HepG2 (cell line): ENCODE results near the gene ABHD18. TPM values are rescaled to one million over a fixed set of nuclear protein-coding genes. Genes with fewer than 3 reads are reported as not detected.
A peak's percentile ranks its signal among the peaks of the same experiment; 100 is the strongest.

Experiments used
- CBFB ChIP-seq: sonication (generic); formaldehyde crosslinking; IDR thresholded peaks from 2 replicates; pipeline ENCODE4 v1.4.0; 2020; ENCODE audit warnings: missing genetic modification reagents
- CENPX ChIP-seq: sonication (generic); formaldehyde crosslinking; IDR thresholded peaks from 2 replicates; pipeline ENCODE4 v1.9.0; 2021; ENCODE audit warnings: mild to moderate bottlenecking, missing genetic modification reagents, moderate library complexity
- HMGXB3 ChIP-seq: sonication (generic); formaldehyde crosslinking; IDR thresholded peaks from 2 replicates; pipeline ENCODE4 v1.4.0; 2020; ENCODE audit warnings: missing genetic modification reagents, borderline replicate concordance
- KLF12 ChIP-seq: sonication (generic); formaldehyde crosslinking; IDR thresholded peaks from 2 replicates; pipeline ENCODE4 v1.4.0; 2020; ENCODE audit warnings: missing genetic modification reagents, borderline replicate concordance
- MEF2D ChIP-seq: sonication (generic); formaldehyde crosslinking; IDR thresholded peaks from 2 replicates; pipeline ENCODE4 v1.5.1; 2020; ENCODE audit warnings: mild to moderate bottlenecking, missing genetic modification reagents
- ZNF263 ChIP-seq: sonication (generic); formaldehyde crosslinking; IDR thresholded peaks from 2 replicates; pipeline ENCODE4 v1.4.0; 2020; ENCODE audit warnings: missing genetic modification reagents
- ZNF513 ChIP-seq: sonication (generic); formaldehyde crosslinking; conservative IDR thresholded peaks from 2 replicates; pipeline ENCODE4 v1.5.0; 2020; ENCODE audit warnings: missing genetic modification reagents
- ZNF788 ChIP-seq: sonication (generic); formaldehyde crosslinking; IDR thresholded peaks from 2 replicates; pipeline ENCODE4 v1.5.0; 2020; ENCODE audit warnings: mild to moderate bottlenecking, missing genetic modification reagents, borderline replicate concordance
- polyA plus RNA-seq, 8 experiments: library from polyadenylated mRNA; depleted of rRNA in 3 of 8; stranded (reverse) in 7 of 8; unstranded in 1 of 8; fragments of >200 nt; fragmentation: Illumina TruSeq in 4 of 8; extraction: Trizol in 4 of 8; gene quantifications; 2 replicates each; pipeline versions ENCODE4 v1.2.1 to v1.2.3, GENCODE V29; 2011 to 2016; ENCODE audit warnings: low read depth in 4 of 8, missing spikeins in 1 of 8, mixed read lengths in 1 of 8; ENCODE audit not compliant: insufficient read depth in 1 of 8
- total RNA-seq, 5 experiments: library from RNA; depleted of rRNA; stranded (reverse); fragments of >200 nt; fragmentation: Illumina TruSeq; extraction: Trizol; gene quantifications; 2 replicates each; pipeline ENCODE4 v1.2.3, GENCODE V29; 2016; ENCODE audit warnings: low read depth in 1 of 5
- TF ChIP-seq, protein P1 (sequence below): fragments of 450-650 bp; IDR thresholded peaks from 2 replicates; pipeline ENCODE4 v1.6.1; 2017; ENCODE audit warnings: mild to moderate bottlenecking
- TF ChIP-seq, protein P2 (sequence below): sonication (generic); formaldehyde crosslinking; IDR thresholded peaks from 2 replicates; pipeline ENCODE4 v1.5.1; 2020; ENCODE audit warnings: missing genetic modification reagents, mild to moderate bottlenecking, borderline replicate concordance
- TF ChIP-seq, protein P3 (sequence below): sonication (generic); formaldehyde crosslinking; IDR thresholded peaks from 2 replicates; pipeline ENCODE4 v1.5.1; 2020; ENCODE audit warnings: missing genetic modification reagents, mild to moderate bottlenecking, borderline replicate concordance
- TF ChIP-seq, protein P4 (sequence below): sonication (generic); formaldehyde crosslinking; IDR thresholded peaks from 2 replicates; pipeline ENCODE4 v1.5.0; 2020; ENCODE audit warnings: mild to moderate bottlenecking, missing genetic modification reagents

The ABHD18 gene
- total and polyA plus RNA-seq, 2 of the 13 experiments (the other 11 are each of a cell fraction or from before 2014, with no cell fraction given), result 5.5 to 16.3 TPM

DNA sequence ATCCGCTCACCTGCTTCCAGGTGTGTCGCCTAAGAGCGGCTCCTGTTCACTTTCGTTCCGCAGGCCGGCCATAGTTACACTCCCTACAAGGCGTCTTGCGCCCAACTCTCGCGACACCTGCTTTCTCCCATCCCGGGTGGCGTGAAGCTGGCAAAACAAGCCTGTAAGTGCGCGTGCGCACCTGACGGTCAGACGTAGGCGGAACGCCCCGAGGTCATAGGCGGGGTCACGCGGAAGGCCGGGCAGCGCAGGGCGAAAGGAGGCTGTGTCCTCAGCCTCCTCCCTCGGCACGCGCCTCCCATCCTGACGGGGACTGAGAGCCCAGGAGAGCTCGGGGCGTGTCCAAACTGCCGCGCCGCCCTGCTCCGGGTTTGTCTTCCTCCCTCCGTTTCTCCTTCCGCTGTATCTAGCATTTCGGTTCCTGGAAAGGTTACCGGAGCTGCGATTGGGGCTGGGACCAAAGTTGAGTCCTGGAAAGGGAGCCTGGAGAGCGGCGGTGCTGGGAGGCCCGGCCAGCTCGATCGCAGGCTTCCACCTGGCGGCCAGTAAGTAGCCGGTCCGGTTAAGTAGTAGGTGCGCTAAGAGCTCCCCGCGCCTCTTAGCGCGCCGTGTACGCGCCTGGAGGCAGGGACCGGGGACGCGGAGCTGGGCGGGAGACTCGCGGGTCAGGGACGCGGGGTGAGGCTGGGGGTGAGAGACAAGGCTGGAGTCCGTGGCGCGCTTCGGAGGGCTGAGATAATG, at the start of gene ABHD18, which contains the start of gene MFSD8 (continued):
- TF ChIP-seq, protein P1, sequence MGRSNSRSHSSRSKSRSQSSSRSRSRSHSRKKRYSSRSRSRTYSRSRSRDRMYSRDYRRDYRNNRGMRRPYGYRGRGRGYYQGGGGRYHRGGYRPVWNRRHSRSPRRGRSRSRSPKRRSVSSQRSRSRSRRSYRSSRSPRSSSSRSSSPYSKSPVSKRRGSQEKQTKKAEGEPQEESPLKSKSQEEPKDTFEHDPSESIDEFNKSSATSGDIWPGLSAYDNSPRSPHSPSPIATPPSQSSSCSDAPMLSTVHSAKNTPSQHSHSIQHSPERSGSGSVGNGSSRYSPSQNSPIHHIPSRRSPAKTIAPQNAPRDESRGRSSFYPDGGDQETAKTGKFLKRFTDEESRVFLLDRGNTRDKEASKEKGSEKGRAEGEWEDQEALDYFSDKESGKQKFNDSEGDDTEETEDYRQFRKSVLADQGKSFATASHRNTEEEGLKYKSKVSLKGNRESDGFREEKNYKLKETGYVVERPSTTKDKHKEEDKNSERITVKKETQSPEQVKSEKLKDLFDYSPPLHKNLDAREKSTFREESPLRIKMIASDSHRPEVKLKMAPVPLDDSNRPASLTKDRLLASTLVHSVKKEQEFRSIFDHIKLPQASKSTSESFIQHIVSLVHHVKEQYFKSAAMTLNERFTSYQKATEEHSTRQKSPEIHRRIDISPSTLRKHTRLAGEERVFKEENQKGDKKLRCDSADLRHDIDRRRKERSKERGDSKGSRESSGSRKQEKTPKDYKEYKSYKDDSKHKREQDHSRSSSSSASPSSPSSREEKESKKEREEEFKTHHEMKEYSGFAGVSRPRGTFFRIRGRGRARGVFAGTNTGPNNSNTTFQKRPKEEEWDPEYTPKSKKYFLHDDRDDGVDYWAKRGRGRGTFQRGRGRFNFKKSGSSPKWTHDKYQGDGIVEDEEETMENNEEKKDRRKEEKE, result no peak
- peak; percentile 81 for TF ChIP-seq ZNF263 (CRISPR knock-in tag)
- no peak; the same call in 1 of the 2 replicates for TF ChIP-seq HMGXB3
- TF ChIP-seq, protein P2, sequence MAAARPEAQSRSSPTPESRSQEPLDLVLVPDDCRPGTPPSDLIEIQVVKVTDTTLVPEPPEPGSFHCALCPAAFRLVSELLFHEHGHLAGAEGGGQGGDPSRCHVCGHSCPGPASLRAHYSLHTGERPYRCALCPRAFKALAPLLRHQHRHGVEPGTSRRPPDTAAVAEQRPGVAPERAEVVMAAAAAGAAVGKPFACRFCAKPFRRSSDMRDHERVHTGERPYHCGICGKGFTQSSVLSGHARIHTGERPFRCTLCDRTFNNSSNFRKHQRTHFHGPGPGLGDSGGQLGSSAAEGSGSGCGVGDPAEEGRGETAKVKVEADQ (CRISPR knock-in tag), result peak; percentile 88
- TF ChIP-seq ZNF788 (CRISPR knock-in tag), result peak; percentile 75; the same call in 1 of the 2 replicates
- TF ChIP-seq CBFB (CRISPR knock-in tag), result peak; percentile 17; the same call in 1 of the 2 replicates
- TF ChIP-seq KLF12, result peak; percentile 47; the same call in 1 of the 2 replicates
- TF ChIP-seq, protein P3, sequence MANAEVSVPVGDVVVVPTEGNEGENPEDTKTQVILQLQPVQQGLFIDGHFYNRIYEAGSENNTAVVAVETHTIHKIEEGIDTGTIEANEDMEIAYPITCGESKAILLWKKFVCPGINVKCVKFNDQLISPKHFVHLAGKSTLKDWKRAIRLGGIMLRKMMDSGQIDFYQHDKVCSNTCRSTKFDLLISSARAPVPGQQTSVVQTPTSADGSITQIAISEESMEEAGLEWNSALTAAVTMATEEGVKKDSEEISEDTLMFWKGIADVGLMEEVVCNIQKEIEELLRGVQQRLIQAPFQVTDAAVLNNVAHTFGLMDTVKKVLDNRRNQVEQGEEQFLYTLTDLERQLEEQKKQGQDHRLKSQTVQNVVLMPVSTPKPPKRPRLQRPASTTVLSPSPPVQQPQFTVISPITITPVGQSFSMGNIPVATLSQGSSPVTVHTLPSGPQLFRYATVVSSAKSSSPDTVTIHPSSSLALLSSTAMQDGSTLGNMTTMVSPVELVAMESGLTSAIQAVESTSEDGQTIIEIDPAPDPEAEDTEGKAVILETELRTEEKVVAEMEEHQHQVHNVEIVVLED (CRISPR knock-in tag), result peak; percentile 95
- no peak for TF ChIP-seq CENPX (CRISPR knock-in tag)
- TF ChIP-seq ZNF513, result no peak
- peak; percentile 13; the same call in 1 of the 2 replicates for TF ChIP-seq MEF2D (CRISPR knock-in tag)
- TF ChIP-seq, protein P4, sequence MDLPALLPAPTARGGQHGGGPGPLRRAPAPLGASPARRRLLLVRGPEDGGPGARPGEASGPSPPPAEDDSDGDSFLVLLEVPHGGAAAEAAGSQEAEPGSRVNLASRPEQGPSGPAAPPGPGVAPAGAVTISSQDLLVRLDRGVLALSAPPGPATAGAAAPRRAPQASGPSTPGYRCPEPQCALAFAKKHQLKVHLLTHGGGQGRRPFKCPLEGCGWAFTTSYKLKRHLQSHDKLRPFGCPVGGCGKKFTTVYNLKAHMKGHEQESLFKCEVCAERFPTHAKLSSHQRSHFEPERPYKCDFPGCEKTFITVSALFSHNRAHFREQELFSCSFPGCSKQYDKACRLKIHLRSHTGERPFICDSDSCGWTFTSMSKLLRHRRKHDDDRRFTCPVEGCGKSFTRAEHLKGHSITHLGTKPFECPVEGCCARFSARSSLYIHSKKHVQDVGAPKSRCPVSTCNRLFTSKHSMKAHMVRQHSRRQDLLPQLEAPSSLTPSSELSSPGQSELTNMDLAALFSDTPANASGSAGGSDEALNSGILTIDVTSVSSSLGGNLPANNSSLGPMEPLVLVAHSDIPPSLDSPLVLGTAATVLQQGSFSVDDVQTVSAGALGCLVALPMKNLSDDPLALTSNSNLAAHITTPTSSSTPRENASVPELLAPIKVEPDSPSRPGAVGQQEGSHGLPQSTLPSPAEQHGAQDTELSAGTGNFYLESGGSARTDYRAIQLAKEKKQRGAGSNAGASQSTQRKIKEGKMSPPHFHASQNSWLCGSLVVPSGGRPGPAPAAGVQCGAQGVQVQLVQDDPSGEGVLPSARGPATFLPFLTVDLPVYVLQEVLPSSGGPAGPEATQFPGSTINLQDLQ (CRISPR knock-in tag), result no peak
